Neural cell (in vitro differentiated cells): ENCODE measurements around the gene PHYHD1. TPM values are rescaled to one million over a fixed set of nuclear protein-coding genes. Genes with fewer than 3 reads are reported as not detected.

Experiments used
- H2AFZ ChIP-seq: fragments of 200-600, 300-800 bp; sonication (generic), shearing (Covaris generic); 2 replicates; pipeline ENCODE4 v1.6.0; 2014; ENCODE audit warnings: low read depth, mild to moderate bottlenecking, antibody characterized with exemption, low read length, moderate library complexity
- H3F3A ChIP-seq: fragments of 200-600 bp; shearing (Covaris generic); 2 replicates; pipeline ENCODE4 v1.6.1; 2016; ENCODE audit warnings: mild to moderate bottlenecking, moderate library complexity, mixed read lengths, antibody characterized with exemption, low read length; ENCODE audit not compliant: insufficient read depth, poor library complexity, severe bottlenecking
- H3K27ac ChIP-seq: fragments of 200-600, 300-800 bp; sonication (generic), shearing (Covaris generic); 2 replicates; pipeline ENCODE4 v1.5.1; 2014; ENCODE audit warnings: mild to moderate bottlenecking, low read length, moderate library complexity
- H3K27me3 ChIP-seq: fragments of 300-800, 200-600 bp; sonication (generic), shearing (Covaris generic); 2 replicates; pipeline ENCODE4 v1.6.0; 2014; ENCODE audit warnings: mild to moderate bottlenecking, low read depth, low read length, moderate library complexity; ENCODE audit not compliant: insufficient read depth
- H3K36me3 ChIP-seq: fragments of 300-800, 200-600 bp; sonication (generic), shearing (Covaris generic); 2 replicates; pipeline ENCODE4 v1.5.1; 2014; ENCODE audit warnings: mild to moderate bottlenecking, antibody characterized with exemption, low read length, moderate library complexity; ENCODE audit not compliant: insufficient read depth
- H3K4me2 ChIP-seq: fragments of 300-800, 200-600 bp; sonication (generic), shearing (Covaris generic); 2 replicates; pipeline ENCODE4 v1.6.0; 2014; ENCODE audit warnings: mild to moderate bottlenecking, low read length
- H3K4me3 ChIP-seq: fragments of 300-800, 200-600 bp; sonication (generic), shearing (Covaris generic); 2 replicates; pipeline ENCODE4 v1.5.1; 2014; ENCODE audit warnings: mild to moderate bottlenecking, low read length, moderate library complexity
- H3K79me2 ChIP-seq: fragments of 200-600 bp; shearing (Covaris generic); replicated peaks from 2 replicates; pipeline ENCODE4 v1.6.0; 2014; ENCODE audit warnings: mild to moderate bottlenecking, low read length, moderate library complexity; ENCODE audit not compliant: insufficient read depth
- H3K9ac ChIP-seq: fragments of 300-800, 200-600 bp; sonication (generic), shearing (Covaris generic); 2 replicates; pipeline ENCODE4 v1.6.1; 2016; ENCODE audit warnings: mild to moderate bottlenecking, low read length, mixed read lengths
- H3K9me2 ChIP-seq: fragments of 200-600 bp; shearing (Covaris generic); 2 replicates; pipeline ENCODE4 v1.6.1; 2016; ENCODE audit warnings: mild to moderate bottlenecking, low read length, mixed read lengths; ENCODE audit not compliant: insufficient read depth
- H3K9me3 ChIP-seq: fragments of 200-600, 300-800 bp; sonication (generic), shearing (Covaris generic); 2 replicates; pipeline ENCODE4 v1.6.1; 2016; ENCODE audit warnings: mild to moderate bottlenecking, mixed run types, low read length, moderate library complexity, mixed read lengths
- H4K20me1 ChIP-seq: fragments of 200-600 bp; shearing (Covaris generic); 2 replicates; pipeline ENCODE4 v1.6.1; 2016; ENCODE audit warnings: mild to moderate bottlenecking, mixed run types; ENCODE audit not compliant: insufficient read depth
- CTCF ChIP-seq: fragments of 450-650 bp; IDR thresholded peaks from 2 replicates; pipeline ENCODE4 v1.5.1; 2014; ENCODE audit warnings: antibody characterized with exemption, mild to moderate bottlenecking, moderate library complexity; ENCODE audit not compliant: poor library complexity, severe bottlenecking
- EP300 ChIP-seq: fragments of 450-650 bp; conservative IDR thresholded peaks from 2 replicates; pipeline ENCODE4 v1.6.1; 2014; ENCODE audit warnings: antibody characterized with exemption, mild to moderate bottlenecking, moderate library complexity; ENCODE audit not compliant: poor library complexity, severe bottlenecking
- EZH2 ChIP-seq: fragments of 200-600, 300-800 bp; shearing (Covaris generic), sonication (generic); IDR thresholded peaks from 2 replicates; pipeline ENCODE4 v1.6.1; 2014; ENCODE audit warnings: antibody characterized with exemption, low read length, borderline replicate concordance, mild to moderate bottlenecking; ENCODE audit not compliant: insufficient read depth, poor library complexity, severe bottlenecking
- MXI1 ChIP-seq: fragments of 450-650 bp; conservative IDR thresholded peaks from 2 replicates; pipeline ENCODE4 v1.6.1; 2014; ENCODE audit warnings: antibody characterized with exemption, mild to moderate bottlenecking; ENCODE audit not compliant: poor library complexity, severe bottlenecking
- POLR2AphosphoS5 ChIP-seq: IDR thresholded peaks from 2 replicates; pipeline ENCODE4 v1.6.1; 2012
- RAD21 ChIP-seq: fragments of 450-650 bp; conservative IDR thresholded peaks from 2 replicates; pipeline ENCODE4 v1.6.1; 2014; ENCODE audit warnings: antibody characterized with exemption, mild to moderate bottlenecking, moderate library complexity
- REST ChIP-seq: IDR thresholded peaks from 2 replicates; pipeline ENCODE4 v1.6.1; 2012; ENCODE audit warnings: borderline replicate concordance
- SMC3 ChIP-seq: fragments of 450-650 bp; conservative IDR thresholded peaks from 2 replicates; pipeline ENCODE4 v1.6.1; 2014; ENCODE audit warnings: antibody characterized with exemption, mild to moderate bottlenecking, moderate library complexity; ENCODE audit not compliant: poor library complexity
- TAF1 ChIP-seq: IDR thresholded peaks from 2 replicates; pipeline ENCODE4 v1.6.1; 2012; ENCODE audit warnings: low read depth
- polyA plus RNA-seq: library from polyadenylated mRNA; depleted of rRNA; stranded (reverse); fragments of >200 nt; gene quantifications from 2 replicates; pipeline ENCODE4 v1.2.3, GENCODE V29; 2014

The PHYHD1 gene
- polyA plus RNA-seq, 1 donor from 2014 or later, result not detected

- Histone ChIP-seq H2AFZ (no peak overlapping the region), H4K20me1 (no peaks in the 10 kb centered on the region), H3K79me2 (no peaks in the 10 kb centered on the region), H3K4me2 (no peak overlapping the region), H3K9ac (no peak overlapping the region), H3K9me2 (no peaks in the 10 kb centered on the region), H3F3A (no peaks in the 10 kb centered on the region), H3K36me3 (no peaks in the 10 kb centered on the region), H3K27ac (no peak overlapping the region), H3K9me3 (no peaks in the 10 kb centered on the region), H3K27me3 (no peaks in the 10 kb centered on the region), H3K4me3 (no peak overlapping the region)
- TF ChIP-seq CTCF (no peak), EZH2 (no peak), EP300 (no peak), MXI1 (no peak), SMC3 (no peak), TAF1 (no peak), RAD21 (no peak), POLR2AphosphoS5 (no peak), REST (no peak)
These were observed 26.0 kb upstream of the PHYHD1 start for GRCh38 chr9:128894764-128895163.

GRCh38 chr9:128895556-128895955, 25.2 kb upstream of the PHYHD1 start:
- H2AFZ ChIP-seq, result no peak overlapping the region
- H3K79me2 ChIP-seq, result no peaks in the 10 kb centered on the region
- H3K9me3 ChIP-seq, result no peaks in the 10 kb centered on the region
- H3K4me2 ChIP-seq, result no peak overlapping the region
- H4K20me1 ChIP-seq, result no peaks in the 10 kb centered on the region
- H3K9me2 ChIP-seq, result no peaks in the 10 kb centered on the region
- no peak overlapping the region for H3K4me3 ChIP-seq
- TF ChIP-seq EZH2, result no peak
- TF ChIP-seq MXI1, result no peak
- no peak for TF ChIP-seq CTCF
- no peak for TF ChIP-seq POLR2AphosphoS5
- no peak for TF ChIP-seq TAF1
- no peak for TF ChIP-seq EP300
- no peak for TF ChIP-seq REST
- no peak for TF ChIP-seq RAD21
- no peak for TF ChIP-seq SMC3
- no peaks in the 10 kb centered on the region for H3F3A ChIP-seq
- no peak overlapping the region for H3K9ac ChIP-seq
- no peaks in the 10 kb centered on the region for H3K27me3 ChIP-seq
- no peak overlapping the region for H3K27ac ChIP-seq
- no peaks in the 10 kb centered on the region for H3K36me3 ChIP-seq
